GM12874 (cell line): ENCODE measurements around the gene ZBTB47.

Experiments used
- TF ChIP-seq, protein P1 (sequence below): IDR thresholded peaks from 2 replicates; pipeline ENCODE4 v1.5.1; 2011; ENCODE audit warnings: low read depth, mild to moderate bottlenecking, control low read depth, low read length, moderate library complexity; ENCODE audit not compliant: insufficient read depth

The ZBTB47 gene

GRCh38 chr3:42672515-42672914, 19.0 kb downstream of the ZBTB47 start:
- TF ChIP-seq, protein P1, sequence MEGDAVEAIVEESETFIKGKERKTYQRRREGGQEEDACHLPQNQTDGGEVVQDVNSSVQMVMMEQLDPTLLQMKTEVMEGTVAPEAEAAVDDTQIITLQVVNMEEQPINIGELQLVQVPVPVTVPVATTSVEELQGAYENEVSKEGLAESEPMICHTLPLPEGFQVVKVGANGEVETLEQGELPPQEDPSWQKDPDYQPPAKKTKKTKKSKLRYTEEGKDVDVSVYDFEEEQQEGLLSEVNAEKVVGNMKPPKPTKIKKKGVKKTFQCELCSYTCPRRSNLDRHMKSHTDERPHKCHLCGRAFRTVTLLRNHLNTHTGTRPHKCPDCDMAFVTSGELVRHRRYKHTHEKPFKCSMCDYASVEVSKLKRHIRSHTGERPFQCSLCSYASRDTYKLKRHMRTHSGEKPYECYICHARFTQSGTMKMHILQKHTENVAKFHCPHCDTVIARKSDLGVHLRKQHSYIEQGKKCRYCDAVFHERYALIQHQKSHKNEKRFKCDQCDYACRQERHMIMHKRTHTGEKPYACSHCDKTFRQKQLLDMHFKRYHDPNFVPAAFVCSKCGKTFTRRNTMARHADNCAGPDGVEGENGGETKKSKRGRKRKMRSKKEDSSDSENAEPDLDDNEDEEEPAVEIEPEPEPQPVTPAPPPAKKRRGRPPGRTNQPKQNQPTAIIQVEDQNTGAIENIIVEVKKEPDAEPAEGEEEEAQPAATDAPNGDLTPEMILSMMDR: no peak

DNA sequence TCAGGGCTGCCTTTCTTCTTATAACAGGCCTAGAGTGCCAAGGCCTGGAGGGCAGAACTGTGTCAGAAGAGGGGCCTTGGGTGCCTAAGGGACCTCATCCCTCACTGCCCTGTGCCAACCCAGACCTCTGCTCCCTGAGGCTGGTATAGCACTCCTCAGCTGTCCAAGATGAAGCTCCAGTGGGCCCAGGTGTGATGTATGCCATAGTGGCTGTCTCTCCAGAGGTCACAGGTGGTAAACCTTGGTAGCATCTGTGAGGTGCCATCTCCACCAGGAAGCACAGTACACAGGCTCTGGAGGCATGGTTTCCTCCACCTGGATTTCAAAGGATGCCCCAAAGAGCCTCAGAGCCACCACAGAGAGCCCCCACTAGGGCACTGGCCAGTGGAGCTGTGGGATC, 19.6 kb downstream of the ZBTB47 start:
- TF ChIP-seq, protein P1: no peak

DNA sequence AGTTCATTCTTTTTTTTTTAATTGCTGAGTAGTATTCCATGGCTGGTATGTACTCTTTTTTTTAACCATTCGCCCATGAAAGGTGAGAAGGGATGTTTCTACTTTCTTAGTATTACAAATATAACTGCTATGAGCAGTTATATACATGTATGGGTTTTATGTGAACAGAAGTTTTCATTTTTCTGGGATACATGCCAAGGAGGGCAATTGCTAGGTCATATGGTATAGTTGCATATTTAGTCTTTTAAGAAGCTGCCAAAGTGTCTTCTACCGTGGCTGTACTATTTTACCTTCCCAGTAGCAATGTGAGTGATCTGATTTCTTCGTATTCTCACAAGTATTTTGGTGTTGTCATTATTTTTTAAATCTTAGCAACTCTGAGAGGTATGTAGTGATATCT, 20.6 kb downstream of the ZBTB47 start:
- TF ChIP-seq, protein P1: no peak

DNA sequence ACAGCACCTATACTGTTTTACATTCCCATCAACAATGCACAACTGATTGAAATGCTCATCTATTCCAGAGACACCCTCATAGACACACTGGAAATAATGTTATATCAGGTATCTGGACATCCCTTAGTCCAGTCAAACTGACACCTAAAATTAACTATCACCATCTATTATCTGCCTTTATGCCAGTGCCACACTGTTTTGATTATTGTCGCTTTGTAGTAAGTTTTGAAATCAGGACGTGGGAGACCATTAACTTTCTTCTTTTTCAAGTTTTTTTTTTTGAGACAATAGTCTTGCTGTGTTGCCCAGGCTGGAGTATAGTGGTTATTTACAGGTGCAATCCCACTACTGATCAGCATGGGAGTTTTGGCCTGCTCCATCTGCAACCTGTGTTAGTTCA, 22.4 kb downstream of the ZBTB47 start:
- TF ChIP-seq, protein P1: no peak

GRCh38 chr3:42678447-42678846, 24.9 kb downstream of the ZBTB47 start:
- TF ChIP-seq, protein P1: no peak

DNA sequence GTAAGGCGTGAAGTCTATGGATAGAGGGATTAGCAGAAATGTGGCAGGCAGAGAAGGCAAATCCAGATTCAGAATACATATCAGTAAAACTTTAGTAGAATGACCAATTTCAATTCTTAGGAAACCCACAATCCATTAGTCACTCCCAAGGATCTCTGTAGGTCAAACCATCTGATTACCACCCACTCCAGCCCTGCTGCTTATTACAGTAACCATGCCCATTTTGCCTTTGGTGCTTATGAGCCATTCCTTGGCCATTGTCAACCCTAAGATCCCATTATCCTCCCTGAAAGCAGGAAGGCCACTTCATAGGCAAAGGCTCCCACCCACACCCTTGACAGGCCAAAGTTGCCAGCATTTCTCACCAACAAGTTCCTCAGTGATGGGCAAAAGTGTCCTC, 26.8 kb downstream of the ZBTB47 start:
- TF ChIP-seq, protein P1: no peak

DNA sequence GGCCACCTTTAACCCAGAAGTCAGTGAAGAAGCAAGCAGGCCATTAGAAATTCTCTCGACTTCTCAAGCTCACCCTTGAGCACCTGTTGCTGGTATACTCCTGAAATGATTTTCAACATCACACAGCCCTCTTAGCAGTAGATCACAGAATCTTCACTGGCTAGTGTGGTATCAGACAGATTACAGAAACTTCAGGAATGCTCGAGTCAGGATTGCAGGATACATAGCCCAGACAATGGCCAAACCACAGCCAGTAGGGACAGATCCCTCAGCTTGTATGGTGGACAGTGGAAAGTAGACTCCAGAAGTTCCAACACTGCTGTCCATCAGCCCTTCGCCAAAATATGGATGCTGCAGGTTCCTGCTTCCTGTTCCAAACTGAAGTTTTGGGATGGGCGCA, 27.3 kb downstream of the ZBTB47 start:
- TF ChIP-seq, protein P1: no peak
